ENCODE measurements around the gene CIAO3.

CIAO3 gene

DNA sequence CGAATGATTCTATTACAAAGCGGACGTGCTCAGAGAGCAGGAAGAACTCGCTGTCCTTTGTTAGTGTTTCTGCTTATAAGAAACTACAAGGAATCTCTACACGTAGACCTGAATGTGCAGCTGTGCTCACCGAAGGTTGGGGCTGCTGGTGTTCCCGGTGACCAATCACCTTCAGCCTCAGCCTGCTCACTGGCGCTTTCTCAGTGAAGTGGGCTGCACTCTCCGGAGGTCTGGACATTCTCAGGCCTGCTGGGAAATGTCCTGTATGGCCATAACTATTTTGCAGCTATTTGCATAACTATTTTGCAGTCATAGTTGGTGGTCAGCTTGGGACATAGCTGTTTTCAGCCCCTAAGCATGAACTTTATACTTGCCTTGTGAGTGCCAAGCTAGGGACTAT is 9.7 kb upstream of the CIAO3 start:
- Mint-ChIP-seq H3K36me3 (ENCODE audit: low read depth) (no peaks in the 10 kb centered on the region), H3K27me3 (ENCODE audit: low read depth) (peaks cover 28% of the 10 kb centered on the region), H3K4me3 (no peak overlapping the region), H3K27ac (peak overlapping the region in 1 of 3 experiments; percentile 61), H3K4me1 (no peaks in the 10 kb centered on the region), H3K9me3 (no peaks in the 10 kb centered on the region)
- TF ChIP-seq, protein P1, sequence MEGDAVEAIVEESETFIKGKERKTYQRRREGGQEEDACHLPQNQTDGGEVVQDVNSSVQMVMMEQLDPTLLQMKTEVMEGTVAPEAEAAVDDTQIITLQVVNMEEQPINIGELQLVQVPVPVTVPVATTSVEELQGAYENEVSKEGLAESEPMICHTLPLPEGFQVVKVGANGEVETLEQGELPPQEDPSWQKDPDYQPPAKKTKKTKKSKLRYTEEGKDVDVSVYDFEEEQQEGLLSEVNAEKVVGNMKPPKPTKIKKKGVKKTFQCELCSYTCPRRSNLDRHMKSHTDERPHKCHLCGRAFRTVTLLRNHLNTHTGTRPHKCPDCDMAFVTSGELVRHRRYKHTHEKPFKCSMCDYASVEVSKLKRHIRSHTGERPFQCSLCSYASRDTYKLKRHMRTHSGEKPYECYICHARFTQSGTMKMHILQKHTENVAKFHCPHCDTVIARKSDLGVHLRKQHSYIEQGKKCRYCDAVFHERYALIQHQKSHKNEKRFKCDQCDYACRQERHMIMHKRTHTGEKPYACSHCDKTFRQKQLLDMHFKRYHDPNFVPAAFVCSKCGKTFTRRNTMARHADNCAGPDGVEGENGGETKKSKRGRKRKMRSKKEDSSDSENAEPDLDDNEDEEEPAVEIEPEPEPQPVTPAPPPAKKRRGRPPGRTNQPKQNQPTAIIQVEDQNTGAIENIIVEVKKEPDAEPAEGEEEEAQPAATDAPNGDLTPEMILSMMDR (IDR thresholded peaks at IDR 0.05; ENCODE audit: unreplicated experiment in 3 of 3) = no peak

- Mint-ChIP-seq H3K4me3 (no peak overlapping the region), H3K27ac (no peak overlapping the region), H3K9me3 (no peaks in the 10 kb centered on the region), H3K36me3 (ENCODE audit: low read depth) (no peaks in the 10 kb centered on the region), H3K27me3 (ENCODE audit: low read depth) (peaks cover 28% of the 10 kb centered on the region), H3K4me1 (no peaks in the 10 kb centered on the region)
- TF ChIP-seq, protein P1 (IDR thresholded peaks at IDR 0.05; ENCODE audit: unreplicated experiment in 3 of 3) = no peak
Observed at GRCh38 chr16:749010-749409, 8.2 kb upstream of the CIAO3 start.

- no peak overlapping the region for H3K4me3 Mint-ChIP-seq
- H3K4me1 Mint-ChIP-seq = no peaks in the 10 kb centered on the region
- H3K9me3 Mint-ChIP-seq = no peaks in the 10 kb centered on the region
- H3K27ac Mint-ChIP-seq = no peak overlapping the region
- TF ChIP-seq, protein P1 (IDR thresholded peaks at IDR 0.05; ENCODE audit: unreplicated experiment in 3 of 3) = no peak
- H3K27me3 Mint-ChIP-seq (ENCODE audit: low read depth) = peaks cover 23% of the 10 kb centered on the region
- no peaks in the 10 kb centered on the region for H3K36me3 Mint-ChIP-seq (ENCODE audit: low read depth)
Observed at GRCh38 chr16:747978-748746, 7.4 kb upstream of the CIAO3 start.

GRCh38 chr16:746637-747036 is 5.8 kb upstream of the CIAO3 start:
- Mint-ChIP-seq H3K4me1 (no peaks in the 10 kb centered on the region), H3K27me3 (ENCODE audit: low read depth) (peaks cover 8% of the 10 kb centered on the region), H3K36me3 (ENCODE audit: low read depth) (no peaks in the 10 kb centered on the region), H3K27ac (no peak overlapping the region), H3K4me3 (no peak overlapping the region), H3K9me3 (no peaks in the 10 kb centered on the region)
- TF ChIP-seq, protein P1 (IDR thresholded peaks at IDR 0.05; ENCODE audit: unreplicated experiment in 3 of 3) = no peak

DNA sequence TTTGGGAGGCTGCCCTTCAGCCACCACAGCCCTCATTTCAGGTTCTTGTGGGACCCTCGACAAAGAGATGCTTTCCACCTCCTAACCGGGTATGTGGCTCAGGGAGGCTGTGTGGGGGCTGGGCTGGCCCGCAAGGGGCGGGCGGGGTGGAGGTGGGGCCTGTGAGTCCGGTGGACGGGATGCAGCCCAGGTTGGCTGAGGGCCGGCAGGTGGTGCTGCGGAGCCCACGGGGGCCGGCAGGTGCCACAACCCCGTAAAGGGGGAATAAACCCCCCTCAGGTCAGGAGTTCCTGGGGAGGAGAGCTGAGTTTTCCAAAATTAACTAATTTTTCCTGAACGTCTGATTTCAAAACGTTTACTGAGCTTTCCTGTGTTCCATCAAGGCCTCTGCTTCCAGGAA is 4.9 kb upstream of the CIAO3 start:
- Mint-ChIP-seq H3K27ac (no peak overlapping the region), H3K36me3 (ENCODE audit: low read depth) (no peaks in the 10 kb centered on the region), H3K4me1 (no peaks in the 10 kb centered on the region), H3K9me3 (no peaks in the 10 kb centered on the region), H3K4me3 (no peak overlapping the region), H3K27me3 (ENCODE audit: low read depth) (no peaks in the 10 kb centered on the region)
- TF ChIP-seq, protein P1 (IDR thresholded peaks at IDR 0.05; ENCODE audit: unreplicated experiment in 3 of 3) = peak; percentile 49 to 58 (median 53)

Data from nephron (organoid).